Kasumi-1 (cell line): ENCODE data around the gene HERC6.
"Not testable (repeated sequence)": the region's sequence is repeated elsewhere in the genome, so short reads cannot be mapped to it uniquely, and the experiment has no call there.

Source experiments
- DNase-seq, 2 experiments: peaks; one replicate each; lab custom pipeline; 2025; lab: John Stamatoyannopoulos, UW

Gene HERC6

GRCh38 chr4:88446124-88446523 is 67.5 kb downstream of the HERC6 start:
- DNase-seq = no peak

GRCh38 chr4:88447371-88448095 is 68.9 kb downstream of the HERC6 start:
- DNase-seq = no peak

DNA sequence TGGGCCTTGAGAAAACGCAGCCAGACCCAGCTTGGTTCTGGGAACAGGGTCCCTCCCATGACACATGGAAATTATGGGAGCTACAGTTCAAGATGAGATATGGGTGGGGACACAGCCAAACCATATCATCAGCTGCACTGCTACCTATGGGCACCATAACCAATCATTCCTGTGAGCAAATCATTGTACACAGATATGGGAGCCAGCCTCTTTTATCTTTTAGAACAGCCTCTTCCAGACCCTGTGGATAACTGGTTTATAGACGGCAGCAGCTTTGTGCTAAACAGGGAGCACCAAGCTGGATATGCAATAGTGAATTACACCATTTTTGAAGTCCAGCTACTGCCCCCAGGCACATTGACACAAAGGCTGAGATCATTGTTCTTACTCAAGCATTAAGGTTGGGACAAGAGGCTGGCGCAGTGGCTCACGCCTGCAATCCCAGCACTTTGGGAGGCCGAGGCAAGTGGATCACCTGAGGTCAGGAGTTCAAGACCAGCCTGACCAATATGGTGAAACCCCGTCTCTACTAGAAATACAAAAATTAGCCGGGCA is 69.6 kb downstream of the HERC6 start:
- DNase-seq = not testable (repeated sequence)

GRCh38 chr4:88448889-88449288 is 70.2 kb downstream of the HERC6 start:
- DNase-seq = no peak

GRCh38 chr4:88449290-88449689 is 70.6 kb downstream of the HERC6 start:
- no peak for DNase-seq

DNA sequence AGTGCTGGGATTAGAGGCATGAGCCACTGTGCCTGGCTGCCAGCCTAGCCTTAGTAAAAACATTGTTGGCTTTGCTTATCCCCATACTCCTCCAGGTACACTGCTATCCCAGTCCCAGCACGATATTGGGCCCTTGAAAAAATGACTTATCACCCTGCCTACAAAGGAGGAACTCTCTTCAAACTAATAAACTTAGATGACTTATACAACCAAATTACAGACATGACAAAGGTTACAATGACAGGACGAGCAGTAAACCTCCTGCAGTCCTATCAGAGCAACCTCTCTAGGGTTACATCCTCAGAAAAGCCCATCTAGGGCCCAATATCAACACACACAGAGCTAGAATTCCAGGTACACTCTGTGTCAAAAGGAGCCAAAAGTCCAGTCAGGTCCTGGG is 72.6 kb downstream of the HERC6 start:
- no peak for DNase-seq

- DNase-seq = no peak
Measured at GRCh38 chr4:88452912-88453311, 74.3 kb downstream of the HERC6 start.

- peak; percentile 79 to 85 for DNase-seq
Measured at GRCh38 chr4:88456670-88457306, 78.1 kb downstream of the HERC6 start, which contains the start of gene HERC5. Gene HERC5 (plus strand): TSS chr4:88457119. CDS start chr4:88457270, 151 bp downstream.

GRCh38 chr4:88457307-88458103 is 78.9 kb downstream of the HERC6 start:
- no peak for DNase-seq

DNA sequence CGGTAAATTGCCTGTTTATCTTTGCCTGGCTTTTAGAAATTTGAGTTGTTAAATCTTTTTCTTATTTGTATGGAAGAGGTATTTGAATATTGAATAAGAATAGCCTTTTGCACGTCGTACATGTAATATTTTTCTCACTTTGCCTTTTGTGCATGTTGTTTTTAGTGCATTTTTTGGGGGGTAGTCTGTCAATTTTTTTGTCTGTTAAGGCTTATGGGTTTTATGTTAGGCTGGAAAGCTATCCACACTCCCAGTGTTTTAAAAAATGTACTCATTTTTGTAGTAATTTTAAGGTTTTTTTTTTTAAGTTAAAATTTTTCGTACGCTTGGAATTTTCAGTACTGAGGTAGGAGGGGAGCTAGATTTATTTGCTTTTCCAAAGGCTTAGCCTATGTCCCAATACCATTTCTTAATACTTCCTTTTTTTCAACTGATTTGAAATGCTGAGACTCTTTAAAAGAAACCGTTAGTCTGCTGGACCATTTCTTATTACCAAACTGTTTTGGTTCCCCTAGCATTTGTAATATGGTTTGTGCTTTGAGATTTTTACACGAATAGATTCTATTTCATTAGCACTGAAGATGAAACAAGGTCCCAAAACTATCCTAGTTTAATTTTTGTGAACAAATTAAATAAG is 79.6 kb downstream of the HERC6 start:
- peak; percentile 33 to 50 for DNase-seq

DNA sequence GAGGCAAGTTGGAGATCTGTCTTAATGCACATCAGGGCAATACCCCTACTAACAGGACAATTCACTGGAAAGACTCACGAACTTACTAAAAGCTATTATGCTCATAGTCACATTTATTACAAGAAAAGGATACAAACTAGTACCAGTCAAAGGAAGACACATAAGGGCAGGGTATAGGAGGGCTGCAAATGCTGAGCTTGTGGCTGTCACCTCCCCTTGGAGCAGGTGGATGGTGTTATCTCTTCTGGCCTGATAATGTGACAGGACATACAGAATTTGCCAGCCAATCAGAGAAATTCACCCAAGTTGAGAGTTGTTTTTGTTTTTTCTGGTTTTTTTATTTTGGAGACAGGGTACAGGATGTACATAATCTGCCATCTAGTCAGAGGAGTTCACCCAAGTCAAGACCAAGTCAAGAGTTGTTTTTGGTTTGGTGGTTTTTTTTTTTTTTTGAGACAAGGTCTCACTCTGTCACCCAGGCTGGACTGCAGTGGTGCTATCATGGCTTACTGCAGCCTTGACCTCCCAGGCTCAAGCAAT is 87.1 kb downstream of the HERC6 start:
- no peak for DNase-seq

GRCh38 chr4:88467392-88467791 is 88.7 kb downstream of the HERC6 start:
- no peak for DNase-seq

- DNase-seq = no peak
Measured at GRCh38 chr4:88477229-88477860, 98.7 kb downstream of the HERC6 start.

DNA sequence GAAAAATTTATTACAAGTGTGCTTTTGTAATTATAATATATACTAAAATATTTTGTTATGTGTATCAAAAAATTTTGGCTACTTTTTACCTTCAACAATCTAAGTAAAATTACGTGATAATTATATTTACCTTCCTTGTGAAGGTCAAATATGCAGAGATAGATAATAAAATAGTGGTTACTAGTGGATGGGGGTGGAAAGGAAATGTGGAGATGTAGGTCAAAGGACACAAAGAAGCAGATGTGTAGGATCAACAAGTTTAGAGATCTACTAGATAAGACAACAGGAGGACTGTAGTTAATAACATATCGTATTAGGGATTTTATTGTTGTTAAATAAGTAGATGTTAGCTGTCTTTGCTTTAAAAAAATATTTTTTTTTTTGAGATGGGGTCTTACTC is 99.6 kb downstream of the HERC6 start:
- DNase-seq = no peak

- no peak for DNase-seq
Measured at GRCh38 chr4:88481537-88481936, 102.9 kb downstream of the HERC6 start.

- no peak for DNase-seq
Measured at GRCh38 chr4:88489100-88489761, 110.6 kb downstream of the HERC6 start.
